ENCODE data around the gene DLGAP4.

DNA sequence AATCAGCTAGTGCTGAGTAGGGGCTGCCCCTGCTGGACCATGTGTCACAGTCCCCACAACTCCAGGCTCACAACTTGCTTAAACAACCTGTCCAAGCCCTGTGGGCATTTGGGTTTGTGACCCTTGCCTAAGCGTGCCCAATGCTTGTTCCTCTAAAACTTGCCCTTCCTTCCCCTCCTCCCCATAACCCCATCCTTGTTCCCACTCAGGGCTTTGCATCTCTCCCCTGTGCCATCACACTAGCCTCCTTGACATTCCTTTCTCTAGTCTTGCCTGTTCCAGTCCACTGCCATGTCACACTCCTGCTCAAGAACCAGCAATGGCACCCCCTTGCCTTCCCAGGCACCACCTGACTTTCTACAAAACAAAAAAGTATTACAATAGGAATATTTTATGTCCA lies 2.3 kb upstream of the DLGAP4 start:
- TF ChIP-seq EZH2phosphoT487 (conservative IDR thresholded peaks at IDR 0.05; ENCODE audit: low read length): no peak
- TF ChIP-seq, protein P1, sequence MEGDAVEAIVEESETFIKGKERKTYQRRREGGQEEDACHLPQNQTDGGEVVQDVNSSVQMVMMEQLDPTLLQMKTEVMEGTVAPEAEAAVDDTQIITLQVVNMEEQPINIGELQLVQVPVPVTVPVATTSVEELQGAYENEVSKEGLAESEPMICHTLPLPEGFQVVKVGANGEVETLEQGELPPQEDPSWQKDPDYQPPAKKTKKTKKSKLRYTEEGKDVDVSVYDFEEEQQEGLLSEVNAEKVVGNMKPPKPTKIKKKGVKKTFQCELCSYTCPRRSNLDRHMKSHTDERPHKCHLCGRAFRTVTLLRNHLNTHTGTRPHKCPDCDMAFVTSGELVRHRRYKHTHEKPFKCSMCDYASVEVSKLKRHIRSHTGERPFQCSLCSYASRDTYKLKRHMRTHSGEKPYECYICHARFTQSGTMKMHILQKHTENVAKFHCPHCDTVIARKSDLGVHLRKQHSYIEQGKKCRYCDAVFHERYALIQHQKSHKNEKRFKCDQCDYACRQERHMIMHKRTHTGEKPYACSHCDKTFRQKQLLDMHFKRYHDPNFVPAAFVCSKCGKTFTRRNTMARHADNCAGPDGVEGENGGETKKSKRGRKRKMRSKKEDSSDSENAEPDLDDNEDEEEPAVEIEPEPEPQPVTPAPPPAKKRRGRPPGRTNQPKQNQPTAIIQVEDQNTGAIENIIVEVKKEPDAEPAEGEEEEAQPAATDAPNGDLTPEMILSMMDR (IDR thresholded peaks at IDR 0.05; ENCODE audit: insufficient read depth, low read length, poor library complexity, severe bottlenecking): no peak
